Lower leg skin (tissue), 3 donors: Measurements from ENCODE around the gene SNRNP200.

Experiments
- CTCF ChIP-seq, 3 donors: fragments of 450-650 bp; IDR thresholded peaks; one replicate each; pipeline ENCODE4 v1.5.1; 2016; ENCODE audit warnings: antibody characterized with exemption in 3 of 3, mild to moderate bottlenecking in 3 of 3, moderate library complexity in 2 of 3
- POLR2A ChIP-seq, 2 donors: fragments of 450-650 bp; IDR thresholded peaks; one replicate each; pipeline ENCODE4 v1.6.1; 2016 to 2017; ENCODE audit warnings: antibody characterized with exemption in 2 of 2, mild to moderate bottlenecking in 1 of 2, moderate library complexity in 1 of 2

GRCh38 chr2:96305979-96306308, 598 bp upstream of the SNRNP200 start:
- TF ChIP-seq CTCF (IDR thresholded peaks at IDR 0.05), result no peak
- no peak for TF ChIP-seq POLR2A (IDR thresholded peaks at IDR 0.05)
